Mucosa of descending colon (tissue), 3 donors: ENCODE measurements around the gene FBLN1. TPM values are rescaled to one million over a fixed set of nuclear protein-coding genes. Genes with fewer than 3 reads are reported as not detected.

Experiments
- ATAC-seq: fragments of 200-7000 bp; cut with Tn5 transposase; one replicate; pipeline ENCODE4 v1.9.1; 2020; ENCODE audit warnings: mild to moderate bottlenecking, moderate library complexity
- DNase-seq, 3 donors: peaks; one replicate each; pipeline ENCODE4 v3.0.0-alpha.2; 2020
- H3K36me3 ChIP-seq: fragments of 200-600 bp; one replicate; pipeline ENCODE4 v1.8.0; 2021; ENCODE audit warnings: low read depth, mild to moderate bottlenecking
- H3K4me1 ChIP-seq: fragments of 200-600 bp; one replicate; pipeline ENCODE4 v1.8.0; 2021; ENCODE audit warnings: low read depth, mild to moderate bottlenecking
- H3K4me3 ChIP-seq: fragments of 200-600 bp; one replicate; pipeline ENCODE4 v1.8.0; 2021; ENCODE audit warnings: mild to moderate bottlenecking
- H3K9me3 ChIP-seq: fragments of 200-600 bp; one replicate; pipeline ENCODE4 v1.8.0; 2021; ENCODE audit warnings: mild to moderate bottlenecking
- CTCF ChIP-seq: fragments of 200-600 bp; IDR thresholded peaks from one replicate; pipeline ENCODE4 v1.8.0; 2022; ENCODE audit warnings: antibody characterized with exemption, mild to moderate bottlenecking
- intact Hi-C, 2 donors: fragments of 100-400 bp; cut with DNase I in 1 of 2; cut with micrococcal nuclease in 1 of 2; formaldehyde crosslinking; loops; one replicate each; pipeline versions ENCODE4 v1.11.0 to v1.11.1; 2022; cut with DNase I, micrococcal nuclease
- total RNA-seq, 3 donors: library from RNA; stranded (reverse); fragmentation: NEBNext Ultra II Directional in 2 of 3; extraction: Animal tissue kit (Norgen Biotek cat#: 25700) in 2 of 3; gene quantifications; one replicate each; pipeline versions ENCODE4 v1.2.1 to v1.2.4, GENCODE V29; 2021 to 2023
- donor health status: DM: no; HTN: no; CAD: no; lungs with moderate emphysema.
- donor health status: DM: no; HTN: no; CAD: no.
- donor health status: DM: no; HTN: yes; CAD: no.

FBLN1 gene
- total RNA-seq, 3 donors from 2014 or later, result 34.1 to 198 (median 88.3) TPM

GRCh38 chr22:45478108-45478771, 24.4 kb upstream of the FBLN1 start:
- ATAC-seq (no peak), DNase-seq (no peak)
- Histone ChIP-seq H3K36me3 (no peaks in the 10 kb centered on the region), H3K9me3 (no peaks in the 10 kb centered on the region), H3K4me1 (no peaks in the 10 kb centered on the region), H3K4me3 (no peak overlapping the region)
- intact Hi-C loops, result no loop called here
- no peak for TF ChIP-seq CTCF

- Histone ChIP-seq H3K9me3 (no peaks in the 10 kb centered on the region), H3K4me3 (no peak overlapping the region), H3K4me1 (no peaks in the 10 kb centered on the region), H3K36me3 (no peaks in the 10 kb centered on the region)
- ATAC-seq (no peak), DNase-seq (no peak)
- TF ChIP-seq CTCF, result no peak
- intact Hi-C loops, result no loop called here
Measured at GRCh38 chr22:45480717-45481116, 22.0 kb upstream of the FBLN1 start.

- no peaks in the 10 kb centered on the region for H3K9me3 ChIP-seq
Measured at GRCh38 chr22:45481661-45482060, 21.0 kb upstream of the FBLN1 start.

GRCh38 chr22:45482169-45482568, 20.5 kb upstream of the FBLN1 start:
- no peaks in the 10 kb centered on the region for H3K9me3 ChIP-seq
- no peak for TF ChIP-seq CTCF
- H3K4me3 ChIP-seq, result no peak overlapping the region
- ATAC-seq (no peak), DNase-seq (no peak)
- H3K36me3 ChIP-seq, result no peaks in the 10 kb centered on the region
- intact Hi-C loops, result no loop called here
- no peaks in the 10 kb centered on the region for H3K4me1 ChIP-seq

More at GRCh38 chr22:45481661-45482060, 21.0 kb upstream of the FBLN1 start:
- no peak overlapping the region for H3K4me3 ChIP-seq
- no peak for ATAC-seq
- H3K36me3 ChIP-seq, result no peaks in the 10 kb centered on the region
- no peaks in the 10 kb centered on the region for H3K4me1 ChIP-seq
- no peak for TF ChIP-seq CTCF
- DNase-seq, result no peak
- intact Hi-C loops, result no loop called here

GRCh38 chr22:45483319-45483718, 19.4 kb upstream of the FBLN1 start:
- ATAC-seq, result no peak
- H3K9me3 ChIP-seq, result no peaks in the 10 kb centered on the region

More at GRCh38 chr22:45483319-45483718, 19.4 kb upstream of the FBLN1 start:
- intact Hi-C loops, result no loop called here
- no peak overlapping the region for H3K4me3 ChIP-seq
- H3K36me3 ChIP-seq, result no peaks in the 10 kb centered on the region
- no peak for TF ChIP-seq CTCF
- H3K4me1 ChIP-seq, result no peaks in the 10 kb centered on the region
- DNase-seq, result no peak
